Testis (tissue), 3 donors: ENCODE data around the gene LAMP1. TPM values are rescaled to one million over a fixed set of nuclear protein-coding genes. Genes with fewer than 3 reads are reported as not detected.

Experiments
- DNase-seq: peaks from one replicate; pipeline ENCODE4 v3.0.0-alpha.2; 2019
- H3K27ac ChIP-seq, 2 donors: fragments of 200-600 bp; sonication (generic); one replicate each; pipeline ENCODE4 v1.5.1; 2019
- H3K27me3 ChIP-seq: fragments of 200-600 bp; sonication (generic); one replicate; pipeline ENCODE4 v1.5.1; 2019
- H3K36me3 ChIP-seq: fragments of 200-600 bp; sonication (generic); one replicate; pipeline ENCODE4 v1.5.1; 2017; ENCODE audit warnings: low read depth; ENCODE audit errors: missing control alignments
- H3K4me1 ChIP-seq: fragments of 200-600 bp; sonication (generic); one replicate; pipeline ENCODE4 v1.5.1; 2019
- H3K4me3 ChIP-seq, 2 donors: fragments of 200-600 bp; sonication (generic); one replicate each; pipeline ENCODE4 v1.5.1; 2017 to 2019
- H3K9me3 ChIP-seq: fragments of 200-600 bp; sonication (generic); one replicate; pipeline ENCODE4 v1.5.1; 2017
- POLR2A ChIP-seq: fragments of 450-650 bp; IDR thresholded peaks from one replicate; pipeline ENCODE4 v1.6.1; 2017; ENCODE audit warnings: antibody characterized with exemption, mild to moderate bottlenecking, moderate library complexity
- WGBS, 2 donors: methylation state at CpG; one replicate each; pipeline ENCODE4 v1.1.5; 2018; 5-methylcytosine and 5-hydroxymethylcytosine counted together
- intact Hi-C: fragments of 100-400 bp; cut with DNase I; formaldehyde crosslinking; loops from one replicate; pipeline ENCODE4 v1.15.1; 2023; ENCODE audit warnings: low total_unique reads
- polyA plus RNA-seq: library from polyadenylated mRNA; stranded (reverse); fragments of 350-450 nt; fragmentation: Illumina TruSeq; extraction: RNeasy Lipid Tissue Mini Kit (QIAGEN cat#74804); gene quantifications from one replicate; pipeline ENCODE4 v1.2.3, GENCODE V29; 2014; ENCODE audit warnings: low read depth, low replicate concordance; ENCODE audit not compliant: insufficient read depth
- total RNA-seq, 2 donors: library from RNA; depleted of rRNA; stranded (reverse); fragments of >200 nt; gene quantifications; one replicate each; pipeline ENCODE4 v1.2.3, GENCODE V29; 2016
- TF ChIP-seq, protein P1 (sequence below), 3 experiments: fragments of 450-650 bp in 2 of 3; fragments of 200-600 bp in 1 of 3; sonication (generic) in 1 of 3; IDR thresholded peaks; one replicate each; pipeline ENCODE4 v1.5.1; 2016 to 2019; ENCODE audit warnings: antibody characterized with exemption in 3 of 3, mild to moderate bottlenecking in 2 of 3, moderate library complexity in 1 of 3

LAMP1 gene
- total and polyA plus RNA-seq, 3 donors from 2014 or later = 177 to 254 (median 231) TPM

DNA sequence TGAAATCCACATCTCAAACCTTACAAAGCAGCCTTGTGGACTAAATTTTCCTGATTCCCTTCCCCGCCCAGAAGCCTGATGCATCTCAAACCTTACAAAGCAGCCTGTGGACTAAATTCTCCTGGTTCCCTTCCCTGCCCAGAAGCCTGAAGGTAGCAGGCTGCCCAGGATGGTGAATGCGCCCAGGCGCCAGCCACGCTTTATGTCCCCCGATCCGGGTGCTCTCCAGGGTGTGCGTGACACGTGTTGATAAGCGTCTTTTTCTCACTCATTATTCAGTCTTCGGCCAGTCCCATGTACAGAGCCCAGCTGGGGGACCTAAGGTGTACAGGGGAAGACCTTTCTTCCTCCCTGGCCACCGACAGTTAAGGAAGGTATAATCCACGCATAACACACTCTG is 31.8 kb downstream of the LAMP1 start:
- Histone ChIP-seq H3K4me3 (no peak overlapping the region), H3K27me3 (no peaks in the 10 kb centered on the region)
- 91 to 94% methylated on average over 12 of the region's 12 CpGs for WGBS, 2 donors

DNA sequence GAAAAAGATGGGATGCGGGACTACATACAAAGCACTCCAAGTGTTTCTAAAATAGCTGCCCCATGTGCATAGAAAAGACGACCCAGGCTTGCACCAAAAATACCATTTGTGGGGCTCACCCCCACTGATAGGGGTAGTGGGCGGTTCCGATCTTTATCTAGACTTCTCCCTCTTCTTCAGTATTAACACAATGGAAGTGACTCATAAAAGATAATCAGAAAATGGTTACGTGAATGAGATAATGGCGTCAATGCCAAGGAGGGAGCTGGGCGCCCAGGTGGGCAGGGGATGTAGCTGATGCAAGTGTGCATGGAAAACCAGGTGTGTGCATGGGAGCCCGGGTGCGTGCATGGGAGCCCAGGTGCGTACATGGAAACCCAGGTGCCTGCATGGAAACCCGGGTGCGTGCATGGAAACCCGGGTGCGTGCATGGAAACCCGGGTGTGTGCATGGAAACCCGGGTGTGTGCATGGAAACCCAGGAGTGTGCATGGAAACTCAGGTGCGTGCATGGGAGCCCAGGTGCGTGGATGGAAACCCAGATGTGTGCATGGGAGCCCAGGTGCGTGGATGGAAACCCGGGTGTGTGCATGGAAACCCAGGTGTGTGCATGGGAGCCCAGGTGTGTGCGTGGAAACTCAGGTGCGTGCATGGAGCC is 32.7 kb downstream of the LAMP1 start:
- 76 to 82% methylated on average over 21 to 22 of the region's 22 CpGs for WGBS, 2 donors
- intact Hi-C loops = no loop called here
- DNase-seq = no peak
- no peak overlapping the region for H3K27ac ChIP-seq
- H3K27me3 ChIP-seq = no peaks in the 10 kb centered on the region
- H3K9me3 ChIP-seq = no peaks in the 10 kb centered on the region
- no peaks in the 10 kb centered on the region for H3K4me1 ChIP-seq
- no peak for TF ChIP-seq POLR2A
- TF ChIP-seq, protein P1, sequence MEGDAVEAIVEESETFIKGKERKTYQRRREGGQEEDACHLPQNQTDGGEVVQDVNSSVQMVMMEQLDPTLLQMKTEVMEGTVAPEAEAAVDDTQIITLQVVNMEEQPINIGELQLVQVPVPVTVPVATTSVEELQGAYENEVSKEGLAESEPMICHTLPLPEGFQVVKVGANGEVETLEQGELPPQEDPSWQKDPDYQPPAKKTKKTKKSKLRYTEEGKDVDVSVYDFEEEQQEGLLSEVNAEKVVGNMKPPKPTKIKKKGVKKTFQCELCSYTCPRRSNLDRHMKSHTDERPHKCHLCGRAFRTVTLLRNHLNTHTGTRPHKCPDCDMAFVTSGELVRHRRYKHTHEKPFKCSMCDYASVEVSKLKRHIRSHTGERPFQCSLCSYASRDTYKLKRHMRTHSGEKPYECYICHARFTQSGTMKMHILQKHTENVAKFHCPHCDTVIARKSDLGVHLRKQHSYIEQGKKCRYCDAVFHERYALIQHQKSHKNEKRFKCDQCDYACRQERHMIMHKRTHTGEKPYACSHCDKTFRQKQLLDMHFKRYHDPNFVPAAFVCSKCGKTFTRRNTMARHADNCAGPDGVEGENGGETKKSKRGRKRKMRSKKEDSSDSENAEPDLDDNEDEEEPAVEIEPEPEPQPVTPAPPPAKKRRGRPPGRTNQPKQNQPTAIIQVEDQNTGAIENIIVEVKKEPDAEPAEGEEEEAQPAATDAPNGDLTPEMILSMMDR (IDR thresholded peaks at IDR 0.05) = no peak
- H3K36me3 ChIP-seq = no peaks in the 10 kb centered on the region
- H3K4me3 ChIP-seq = no peak overlapping the region

More for the DNA sequence above, 31.8 kb downstream of the LAMP1 start:
- intact Hi-C loops = no loop called here
- DNase-seq = no peak
- Histone ChIP-seq H3K9me3 (no peaks in the 10 kb centered on the region), H3K27ac (no peak overlapping the region), H3K4me1 (no peaks in the 10 kb centered on the region), H3K36me3 (no peaks in the 10 kb centered on the region)
- TF ChIP-seq POLR2A = no peak
- TF ChIP-seq, protein P1 (IDR thresholded peaks at IDR 0.05) = no peak

DNA sequence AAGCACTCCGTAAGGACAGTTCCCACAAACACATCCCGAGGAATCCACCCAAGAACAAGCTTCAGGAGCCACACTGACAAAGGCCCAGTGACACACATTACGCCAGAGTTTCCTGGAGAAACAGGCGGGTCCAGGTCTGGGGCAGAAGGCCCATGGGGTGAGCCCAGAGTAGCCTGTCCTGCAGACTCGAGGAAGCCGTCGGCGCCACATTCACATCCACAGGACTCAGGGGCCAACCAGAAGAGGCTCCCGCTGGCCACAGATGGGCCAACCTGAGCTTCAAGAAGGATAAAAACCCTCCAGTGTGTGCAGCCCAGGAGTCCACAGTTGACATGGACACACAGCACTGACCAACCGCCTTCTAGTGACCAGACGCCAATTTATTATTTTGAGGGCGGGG is 35.6 kb downstream of the LAMP1 start:
- WGBS, 2 donors = 97 to 100% methylated on average over 6 to 12 of the region's 12 CpGs
- Histone ChIP-seq H3K27ac (no peak overlapping the region), H3K27me3 (no peaks in the 10 kb centered on the region), H3K36me3 (no peaks in the 10 kb centered on the region), H3K4me3 (no peak overlapping the region), H3K4me1 (no peaks in the 10 kb centered on the region), H3K9me3 (no peaks in the 10 kb centered on the region)
- intact Hi-C loops = no loop called here
- TF ChIP-seq, protein P1 (IDR thresholded peaks at IDR 0.05) = no peak
- TF ChIP-seq POLR2A = no peak
- no peak for DNase-seq

DNA sequence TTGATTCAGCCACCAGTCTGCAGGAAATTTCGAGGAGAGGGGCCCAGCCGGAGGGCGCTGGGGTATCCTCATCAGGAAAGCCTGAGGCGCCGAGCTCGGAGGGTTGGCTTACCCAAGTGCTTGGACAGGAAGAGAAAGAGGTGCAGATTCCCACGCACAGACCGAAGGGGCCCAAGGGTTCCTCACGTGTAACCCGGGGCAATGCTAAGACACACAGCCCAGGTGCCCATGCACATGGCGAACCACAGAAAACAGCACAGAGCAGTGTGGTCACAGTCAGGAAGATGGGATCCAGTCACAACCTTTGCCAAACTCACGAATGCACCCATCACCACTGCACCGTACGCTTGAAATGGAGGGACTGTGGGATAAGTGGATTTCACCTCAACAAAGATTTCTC is 36.0 kb downstream of the LAMP1 start:
- intact Hi-C loops = no loop called here

More for the DNA sequence above, 36.0 kb downstream of the LAMP1 start:
- Histone ChIP-seq H3K4me3 (no peak overlapping the region), H3K4me1 (no peaks in the 10 kb centered on the region), H3K27ac (no peak overlapping the region), H3K9me3 (no peaks in the 10 kb centered on the region), H3K36me3 (no peaks in the 10 kb centered on the region), H3K27me3 (no peaks in the 10 kb centered on the region)
- 81 to 95% methylated on average over 12 to 14 of the region's 14 CpGs for WGBS, 2 donors
- DNase-seq = no peak
- no peak for TF ChIP-seq POLR2A
- TF ChIP-seq, protein P1 (IDR thresholded peaks at IDR 0.05) = no peak
